Measurements from ENCODE around the gene AGAP2. TPM values are rescaled to one million over a fixed set of nuclear protein-coding genes. Genes with fewer than 3 reads are reported as not detected.
A peak's percentile ranks its signal among the peaks of the same experiment; 100 is the strongest.

Gene AGAP2
- total and polyA plus RNA-seq, 9 of the 15 experiments (the other 6 are each of a cell fraction or from before 2014, with no cell fraction given), result 0.04 to 0.77 (median 0.28) TPM; not detected in 1

DNA sequence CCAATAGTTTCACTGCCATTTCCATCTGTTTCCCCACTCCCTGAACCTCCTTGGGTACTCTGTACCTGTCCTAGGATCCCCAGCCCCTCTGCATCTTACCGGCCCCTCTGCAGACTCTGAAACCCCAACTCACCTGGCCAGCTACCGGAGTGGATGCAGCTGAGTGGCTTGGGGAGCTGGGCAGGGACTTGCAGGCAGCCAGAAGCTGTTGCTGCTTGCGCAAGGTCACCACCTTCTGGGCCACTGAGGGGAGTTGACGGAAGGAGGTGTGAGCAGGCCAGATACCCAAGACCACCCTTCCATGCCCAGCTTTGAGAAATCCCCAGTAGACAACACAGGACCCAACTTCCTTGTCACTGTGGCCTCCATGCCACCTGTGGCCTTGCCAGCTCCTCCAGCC is 6.3 kb downstream of the AGAP2 start:
- in situ Hi-C loops (cut with MboI), result loop anchor here (5.0 kb wide), 1 partner anchor 105 kb away; no protein-coding TSS in a partner anchor
- H3K27ac ChIP-seq (ENCODE audit: extremely low read depth, low read depth, low read length), result no peak overlapping the region
- no peaks in the 10 kb centered on the region for H3K36me3 ChIP-seq (ENCODE audit: control insufficient read depth, insufficient read depth, low read length)
- ChIA-PET POLR2A (interaction anchor here (0.6 to 1.5 kb wide), 6 partner anchors 12 to 214 kb away, joined by 3 to 6 read pairs (median 4); partner anchors contain the start of genes CDK4 and TSPAN31), CTCF (ENCODE audit: low intra/inter-chr PET ratio) (interaction anchor here (1.8 kb wide), 1 partner anchor 148 kb away, joined by 4 read pairs; no protein-coding TSS in a partner anchor)
- no peaks in the 10 kb centered on the region; the same call in 1 of the 2 replicates for H4K20me1 ChIP-seq (replicated peaks; ENCODE audit: control insufficient read depth, insufficient read depth, low read length)
- no peak overlapping the region for H3K4me2 ChIP-seq (ENCODE audit: insufficient read depth, low read length)
- 5% methylated on average over 4 of the region's 4 CpGs for WGBS (ENCODE audit: insufficient coverage, low coverage, missing lambda C conversion rate)
- H2AFZ ChIP-seq (ENCODE audit: low read depth, low read length), result no peak overlapping the region
- TF ChIP-seq NR2C1 (IDR thresholded peaks at IDR 0.05) (no peak), NR2C1 (tag; IDR thresholded peaks at IDR 0.05) (no peak), SIN3A (IDR thresholded peaks at IDR 0.05; ENCODE audit: borderline replicate concordance in 2 of 2, control insufficient read depth in 1 of 2, low read depth in 2 of 2, low read length in 2 of 2) (no peak), CEBPB (tag; IDR thresholded peaks at IDR 0.05) (peak; percentile 37; the same call in 1 of the 2 replicates), ZNF133 (CRISPR knock-in tag; IDR thresholded peaks at IDR 0.05) (no peak)
- no peak for ATAC-seq
- DNase-seq (ENCODE audit: extremely low read depth in 1 of 4, low spot score in 3 of 4), result no peak
- H3K4me3 ChIP-seq, result no peak overlapping the region
- peaks cover 35 to 61% of the 10 kb centered on the region in 2 experiments for H3K27me3 ChIP-seq (ENCODE audit: control insufficient read depth in 2 of 2, insufficient read depth in 2 of 2, low read length in 2 of 2)
- FAIRE-seq, result no peak
- BruUV-seq (replicated peaks), result no TSS peak
- H3K4me1 ChIP-seq (replicated peaks in 1 of 2; ENCODE audit: control insufficient read depth in 2 of 2, insufficient read depth in 2 of 2, low read length in 2 of 2), result peaks cover 9 to 21% of the 10 kb centered on the region in 2 experiments; a peak in 4 of 5 replicates
- no peaks in the 10 kb centered on the region for H3K79me2 ChIP-seq (ENCODE audit: control insufficient read depth, insufficient read depth, low read length)
- H3K9me3 ChIP-seq (replicated peaks; ENCODE audit: control insufficient read depth, insufficient read depth, low read depth, low read length), result no peaks in the 10 kb centered on the region
- no peak overlapping the region for H3K9ac ChIP-seq (ENCODE audit: insufficient read depth in 1 of 2, low read depth in 2 of 2, low read length in 2 of 2)
- intact Hi-C loops (cut with micrococcal nuclease), result no loop called here
- H3K9me1 ChIP-seq (ENCODE audit: control insufficient read depth, insufficient read depth, low read length), result peaks cover 4% of the 10 kb centered on the region
